Right atrium auricular region (tissue), 2 donors: ENCODE data around the gene CDH13. TPM values are rescaled to one million over a fixed set of nuclear protein-coding genes. Genes with fewer than 3 reads are reported as not detected.

Experiments
- DNase-seq: peaks from one replicate; pipeline ENCODE4 v3.0.0-alpha.2; 2019; ENCODE audit warnings: low spot score
- H3K27ac ChIP-seq, 2 donors: fragments of 200-600 bp; sonication (generic); 1 replicate in 1 of 2; 2 replicates in 1 of 2; pipeline ENCODE4 v1.5.1; 2016 to 2019
- H3K27me3 ChIP-seq, 2 donors: fragments of 200-600 bp; sonication (generic); one replicate each; pipeline versions ENCODE4 v1.5.1 to v1.6.0; 2017 to 2019
- H3K36me3 ChIP-seq: fragments of 200-600 bp; sonication (generic); one replicate; pipeline ENCODE4 v1.5.1; 2016
- H3K4me1 ChIP-seq, 2 donors: fragments of 200-600 bp; sonication (generic); one replicate each; pipeline versions ENCODE4 v1.5.1 to v1.6.0; 2017 to 2019
- H3K4me3 ChIP-seq, 2 donors: fragments of 200-600 bp; sonication (generic); 1 replicate in 1 of 2; 2 replicates in 1 of 2; pipeline ENCODE4 v1.5.1; 2017 to 2019; ENCODE audit warnings: mild to moderate bottlenecking in 1 of 2, moderate library complexity in 1 of 2
- H3K9me3 ChIP-seq, 2 donors: fragments of 200-600 bp; sonication (generic); one replicate each; pipeline ENCODE4 v1.5.1; 2019
- total RNA-seq, 2 donors: library from RNA; depleted of rRNA; stranded (reverse); fragments of >200 nt; gene quantifications; one replicate each; pipeline ENCODE4 v1.1.0, GENCODE V29; 2016
- TF ChIP-seq, protein P1 (sequence below), 2 donors: fragments of 200-600 bp; sonication (generic); IDR thresholded peaks; one replicate each; pipeline ENCODE4 v1.5.1; 2019; ENCODE audit warnings: antibody characterized with exemption in 2 of 2

The CDH13 gene
- total RNA-seq, 2 donors from 2014 or later, result 75.4 to 85.9 TPM

GRCh38 chr16:83302853-83303252 lies 676.1 kb downstream of the CDH13 start:
- Histone ChIP-seq H3K9me3 (no peaks in the 10 kb centered on the region), H3K4me1 (no peaks in the 10 kb centered on the region), H3K36me3 (no peaks in the 10 kb centered on the region), H3K27me3 (no peaks in the 10 kb centered on the region), H3K4me3 (no peak overlapping the region), H3K27ac (no peak overlapping the region)
- TF ChIP-seq, protein P1, sequence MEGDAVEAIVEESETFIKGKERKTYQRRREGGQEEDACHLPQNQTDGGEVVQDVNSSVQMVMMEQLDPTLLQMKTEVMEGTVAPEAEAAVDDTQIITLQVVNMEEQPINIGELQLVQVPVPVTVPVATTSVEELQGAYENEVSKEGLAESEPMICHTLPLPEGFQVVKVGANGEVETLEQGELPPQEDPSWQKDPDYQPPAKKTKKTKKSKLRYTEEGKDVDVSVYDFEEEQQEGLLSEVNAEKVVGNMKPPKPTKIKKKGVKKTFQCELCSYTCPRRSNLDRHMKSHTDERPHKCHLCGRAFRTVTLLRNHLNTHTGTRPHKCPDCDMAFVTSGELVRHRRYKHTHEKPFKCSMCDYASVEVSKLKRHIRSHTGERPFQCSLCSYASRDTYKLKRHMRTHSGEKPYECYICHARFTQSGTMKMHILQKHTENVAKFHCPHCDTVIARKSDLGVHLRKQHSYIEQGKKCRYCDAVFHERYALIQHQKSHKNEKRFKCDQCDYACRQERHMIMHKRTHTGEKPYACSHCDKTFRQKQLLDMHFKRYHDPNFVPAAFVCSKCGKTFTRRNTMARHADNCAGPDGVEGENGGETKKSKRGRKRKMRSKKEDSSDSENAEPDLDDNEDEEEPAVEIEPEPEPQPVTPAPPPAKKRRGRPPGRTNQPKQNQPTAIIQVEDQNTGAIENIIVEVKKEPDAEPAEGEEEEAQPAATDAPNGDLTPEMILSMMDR (IDR thresholded peaks at IDR 0.05), result no peak
- no peak for DNase-seq

- no peak overlapping the region for H3K27ac ChIP-seq
- no peaks in the 10 kb centered on the region for H3K4me1 ChIP-seq
- no peaks in the 10 kb centered on the region for H3K36me3 ChIP-seq
- H3K27me3 ChIP-seq, result no peaks in the 10 kb centered on the region
- H3K4me3 ChIP-seq, result no peak overlapping the region
- H3K9me3 ChIP-seq, result no peaks in the 10 kb centered on the region
- DNase-seq, result no peak
- TF ChIP-seq, protein P1 (IDR thresholded peaks at IDR 0.05), result no peak
These were observed 678.3 kb downstream of the CDH13 start for GRCh38 chr16:83305092-83305491.

DNA sequence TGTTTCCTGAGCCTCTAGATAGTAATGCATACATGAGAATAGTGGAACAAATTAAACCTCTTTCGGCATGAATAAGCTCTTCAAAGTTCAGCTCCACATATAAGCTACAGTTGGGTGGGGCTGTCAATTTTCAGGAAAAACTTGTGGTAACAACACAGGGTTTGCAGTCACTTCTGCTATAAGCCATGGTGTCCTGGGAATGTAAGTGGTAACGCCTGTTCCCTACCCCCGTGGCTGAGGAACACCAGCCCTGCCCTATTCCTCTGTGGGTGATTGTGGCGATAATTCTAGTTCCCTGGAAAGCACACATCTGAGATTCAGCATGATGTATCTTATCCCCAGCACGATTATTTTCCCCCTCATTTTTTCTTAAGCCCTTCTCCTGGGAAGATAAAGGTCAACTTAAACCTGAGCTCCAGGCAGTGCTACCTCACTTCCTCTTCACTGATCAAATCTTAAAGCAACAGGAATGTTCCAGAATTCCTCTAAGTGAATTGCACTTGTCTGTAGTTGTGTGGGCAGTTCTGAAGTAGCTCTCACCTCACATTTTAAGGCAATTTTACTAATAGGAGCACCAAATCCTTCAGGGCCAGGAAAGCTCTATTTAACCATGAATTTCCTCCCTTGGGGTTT lies 680.3 kb downstream of the CDH13 start:
- Histone ChIP-seq H3K4me1 (peaks cover 0 to under 1% of the 10 kb centered on the region in 2 donors), H3K4me3 (no peak overlapping the region), H3K27me3 (no peaks in the 10 kb centered on the region), H3K36me3 (no peaks in the 10 kb centered on the region), H3K27ac (no peak overlapping the region), H3K9me3 (no peaks in the 10 kb centered on the region)
- no peak for DNase-seq
- TF ChIP-seq, protein P1 (IDR thresholded peaks at IDR 0.05), result no peak

DNA sequence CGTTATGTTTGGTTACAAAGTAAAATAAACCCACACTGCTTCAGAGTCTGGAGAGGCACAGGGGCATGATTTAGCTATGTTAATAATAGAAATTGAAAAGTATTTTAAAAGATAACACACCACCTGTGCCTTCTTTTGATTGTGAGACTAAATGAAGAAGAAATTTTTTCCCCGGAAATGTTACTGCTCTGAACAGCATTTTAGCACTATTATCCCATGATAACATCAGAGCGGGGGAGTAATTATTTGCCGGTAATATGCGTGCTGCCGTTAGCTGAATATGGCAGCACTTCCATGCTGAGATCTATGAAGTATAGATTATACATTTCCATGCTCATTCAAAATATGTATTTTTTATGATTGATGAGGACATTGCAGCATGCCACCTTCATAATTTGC lies 680.8 kb downstream of the CDH13 start:
- no peak overlapping the region for H3K4me3 ChIP-seq
- no peak for DNase-seq
- peaks cover 0 to 6% of the 10 kb centered on the region in 2 donors for H3K4me1 ChIP-seq
- H3K36me3 ChIP-seq, result no peaks in the 10 kb centered on the region
- TF ChIP-seq, protein P1 (IDR thresholded peaks at IDR 0.05), result no peak
- H3K27me3 ChIP-seq, result no peaks in the 10 kb centered on the region
- no peaks in the 10 kb centered on the region for H3K9me3 ChIP-seq
- H3K27ac ChIP-seq, result no peak overlapping the region

DNA sequence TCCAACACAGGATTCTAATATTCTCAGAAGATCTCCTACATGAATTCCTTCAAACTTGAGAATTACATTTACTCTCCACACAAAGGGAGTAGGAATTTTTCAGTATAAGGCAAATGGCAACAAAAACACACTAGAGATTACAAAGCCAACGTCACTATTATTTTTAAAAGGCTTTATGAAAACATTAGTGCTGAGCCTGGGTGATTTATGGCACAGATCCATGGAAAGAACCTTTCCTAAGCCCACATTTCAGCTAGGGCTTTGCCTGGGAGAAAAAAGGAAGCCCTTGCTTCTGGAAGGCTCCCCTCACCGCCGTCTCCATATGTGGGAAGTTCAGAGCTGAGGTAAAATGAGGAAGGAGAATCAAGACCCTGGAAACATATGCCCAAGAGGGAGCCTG lies 681.6 kb downstream of the CDH13 start:
- Histone ChIP-seq H3K4me3 (no peak overlapping the region), H3K27ac (no peak overlapping the region), H3K4me1 (peaks cover 0 to 7% of the 10 kb centered on the region in 2 donors), H3K27me3 (no peaks in the 10 kb centered on the region), H3K9me3 (no peaks in the 10 kb centered on the region), H3K36me3 (no peaks in the 10 kb centered on the region)
- TF ChIP-seq, protein P1 (IDR thresholded peaks at IDR 0.05), result no peak
- DNase-seq, result no peak

- no peaks in the 10 kb centered on the region for H3K36me3 ChIP-seq
- TF ChIP-seq, protein P1 (IDR thresholded peaks at IDR 0.05), result no peak
- peaks cover 0 to 7% of the 10 kb centered on the region in 2 donors for H3K4me1 ChIP-seq
- no peak for DNase-seq
- no peak overlapping the region for H3K27ac ChIP-seq
- H3K4me3 ChIP-seq, result no peak overlapping the region
- H3K9me3 ChIP-seq, result no peaks in the 10 kb centered on the region
- no peaks in the 10 kb centered on the region for H3K27me3 ChIP-seq
These were observed 684.0 kb downstream of the CDH13 start for GRCh38 chr16:83310816-83311215.
